WTC11 (cell line): ENCODE measurements around the gene PRDX2.

Experiments used
- CTCF ChIP-seq: fragments of 200-600 bp; IDR thresholded peaks from 2 replicates; pipeline ENCODE4 v1.8.0; 2022; ENCODE audit warnings: antibody characterized with exemption
- ESRRA ChIP-seq: sonication (generic); formaldehyde crosslinking; IDR thresholded peaks from 2 replicates; pipeline ENCODE4 v1.8.1; 2022; ENCODE audit warnings: mild to moderate bottlenecking, missing genetic modification reagents, borderline replicate concordance
- HMGXB4 ChIP-seq: sonication (generic); formaldehyde crosslinking; IDR thresholded peaks from 2 replicates; pipeline ENCODE4 v1.8.1; 2023; ENCODE audit warnings: mild to moderate bottlenecking, moderate library complexity, missing genetic modification reagents
- IRF2 ChIP-seq: sonication (generic); formaldehyde crosslinking; IDR thresholded peaks from 2 replicates; pipeline ENCODE4 v1.8.0; 2022; ENCODE audit warnings: low read depth, missing genetic modification reagents, borderline replicate concordance
- SP1 ChIP-seq: sonication (generic); formaldehyde crosslinking; conservative IDR thresholded peaks from 2 replicates; pipeline ENCODE4 v1.8.1; 2022; ENCODE audit warnings: missing genetic modification reagents
- ZNF121 ChIP-seq: sonication (generic); formaldehyde crosslinking; IDR thresholded peaks from 2 replicates; pipeline ENCODE4 v1.8.0; 2023; ENCODE audit warnings: missing genetic modification reagents
- ZNF232 ChIP-seq: sonication (generic); formaldehyde crosslinking; IDR thresholded peaks from 2 replicates; pipeline ENCODE4 v1.8.0; 2022; ENCODE audit warnings: mild to moderate bottlenecking, missing genetic modification reagents

- TF ChIP-seq IRF2 (CRISPR knock-in tag): no peak
- TF ChIP-seq SP1 (CRISPR knock-in tag): no peak
- TF ChIP-seq CTCF: no peak
- no peak for TF ChIP-seq ZNF121 (CRISPR knock-in tag)
- no peak for TF ChIP-seq ESRRA
- TF ChIP-seq HMGXB4 (CRISPR knock-in tag): no peak
- TF ChIP-seq ZNF232 (CRISPR knock-in tag): no peak
These were observed 31.8 kb upstream of the PRDX2 start for GRCh38 chr19:12833418-12833737.
